COLO668 (cell line): ENCODE data around the gene INAVA.
"Not testable (repeated sequence)": the region's sequence is repeated elsewhere in the genome, so short reads cannot be mapped to it uniquely, and the experiment has no call there.

Experiments
- DNase-seq: peaks from one replicate; lab custom pipeline; 2025; ENCODE audit not compliant: unreplicated experiment; lab: John Stamatoyannopoulos, UW

INAVA gene

GRCh38 chr1:200917291-200917817 lies 22.7 kb downstream of the INAVA start:
- DNase-seq = no peak

- no peak for DNase-seq
Observed at GRCh38 chr1:200918006-200918405, 23.3 kb downstream of the INAVA start.

DNA sequence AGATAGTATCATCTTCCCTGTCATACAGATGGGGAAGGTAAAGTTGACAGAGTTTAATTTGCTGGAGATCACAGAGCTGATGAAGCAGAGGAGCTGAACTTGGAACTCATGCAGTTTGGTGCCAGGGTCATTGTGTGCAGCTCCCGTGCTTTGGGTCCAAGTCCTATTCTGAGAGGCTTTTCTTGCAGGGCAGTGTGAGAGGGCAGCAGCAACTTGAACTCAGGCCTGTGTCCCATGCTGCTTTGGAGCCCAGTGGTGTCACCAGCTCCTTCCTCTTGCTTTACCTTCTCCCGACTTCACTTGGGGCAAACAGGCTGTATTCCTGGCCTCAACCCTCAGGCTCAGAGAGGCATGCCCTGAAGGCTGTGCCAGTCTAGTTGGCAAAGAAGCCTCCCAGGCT lies 24.7 kb downstream of the INAVA start:
- DNase-seq = no peak

DNA sequence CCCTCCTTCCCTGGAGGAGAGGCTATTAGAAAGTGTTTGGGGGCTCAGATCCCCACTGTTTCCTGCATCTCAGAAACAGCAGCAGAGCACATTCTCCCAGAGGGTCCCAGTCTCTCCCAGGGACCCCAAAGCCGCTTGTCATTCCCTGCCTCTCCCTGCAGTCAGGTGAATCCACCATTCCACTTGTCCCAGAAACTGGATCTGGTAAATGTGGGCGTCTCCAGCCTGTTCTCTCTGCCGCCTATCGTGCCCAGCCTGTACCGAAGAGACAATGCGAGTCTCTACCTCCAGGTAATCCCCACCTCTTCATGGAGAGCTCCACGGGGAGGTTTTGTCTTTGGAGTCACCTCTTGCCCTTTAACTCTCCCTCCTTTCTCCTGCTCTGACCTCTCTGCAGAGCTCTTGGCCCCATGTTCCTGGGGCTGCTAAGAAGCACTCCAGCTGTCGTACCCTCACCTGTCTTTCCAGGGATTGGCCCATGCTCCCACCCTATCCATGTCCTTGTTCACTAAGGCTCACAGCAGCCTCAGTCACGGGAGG lies 26.9 kb downstream of the INAVA start:
- no peak for DNase-seq

DNA sequence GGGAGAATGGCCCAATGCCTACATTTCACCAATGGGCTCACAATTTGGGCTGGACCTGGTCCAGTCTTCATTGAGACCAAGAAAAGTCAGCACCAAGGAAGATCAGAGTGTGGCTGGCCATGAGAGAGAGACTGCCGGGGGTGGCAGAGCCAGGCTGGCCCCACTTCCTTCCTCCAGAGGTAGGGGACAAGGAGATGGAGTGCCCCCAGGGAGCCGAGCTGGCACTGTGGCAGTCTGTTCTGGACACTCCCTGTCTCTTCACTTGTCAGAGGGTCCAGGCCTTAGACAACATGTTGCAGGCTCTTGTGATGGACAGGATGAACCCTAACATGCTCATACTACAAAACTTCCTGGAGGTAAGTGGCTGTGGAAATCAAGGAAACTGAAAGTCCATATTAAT lies 27.7 kb downstream of the INAVA start:
- no peak for DNase-seq

GRCh38 chr1:200923601-200924000 lies 28.9 kb downstream of the INAVA start:
- DNase-seq = no peak

DNA sequence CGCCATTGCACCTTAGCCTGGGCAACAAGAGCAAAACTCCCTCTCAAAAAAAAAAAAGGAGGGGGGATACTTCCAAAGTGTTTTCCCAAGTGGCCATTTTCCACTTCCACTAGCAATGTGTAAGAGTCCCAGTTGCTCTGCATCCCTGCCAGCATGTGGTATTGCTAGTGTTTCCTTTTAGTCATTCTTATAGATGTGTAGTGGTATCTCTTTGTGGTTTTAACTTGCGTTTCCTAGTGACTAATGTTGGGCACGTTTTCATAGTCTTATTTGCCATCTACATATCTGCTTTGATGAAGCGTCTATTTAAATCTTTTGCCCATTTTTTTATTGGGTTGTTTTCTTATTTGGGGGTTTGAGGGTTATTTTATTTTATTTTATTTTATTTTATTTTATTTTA lies 31.1 kb downstream of the INAVA start:
- DNase-seq = no peak

DNA sequence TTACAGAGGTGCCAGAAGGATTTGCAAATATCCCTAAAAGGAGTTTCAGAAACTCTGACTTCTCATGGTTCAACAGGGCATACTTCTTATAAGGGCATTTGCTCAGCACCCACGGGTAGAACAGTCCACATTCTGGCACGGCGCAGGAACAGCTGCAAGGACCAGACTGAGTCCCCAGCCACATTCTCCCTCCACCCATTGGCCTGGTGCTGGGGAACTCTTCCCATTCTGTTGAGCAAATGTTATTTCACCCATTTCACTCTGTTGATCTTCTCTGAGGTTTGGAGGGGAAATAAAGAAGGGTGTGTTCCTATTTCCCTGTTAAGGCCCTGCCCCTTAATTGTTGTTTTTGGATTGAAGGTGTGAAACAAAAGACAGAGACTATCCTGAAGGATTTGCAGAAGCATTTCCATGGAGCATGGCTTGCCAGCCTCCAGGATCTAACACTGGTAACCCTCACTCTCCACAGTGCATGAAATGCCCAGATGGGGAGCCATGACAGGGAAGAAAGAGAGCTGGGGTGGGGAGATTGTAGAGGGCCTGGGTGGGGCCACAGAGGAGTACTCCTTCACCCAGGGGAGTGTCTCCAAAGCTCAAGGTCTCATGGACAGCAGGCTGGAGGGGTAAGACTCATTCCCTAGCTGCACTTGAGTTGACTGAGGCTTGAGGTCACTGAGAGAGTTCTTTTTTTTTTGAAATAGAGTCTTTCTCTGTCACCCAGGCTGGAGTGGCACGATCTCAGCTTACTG lies 35.0 kb downstream of the INAVA start:
- no peak for DNase-seq

- DNase-seq = not testable (repeated sequence)
Observed at GRCh38 chr1:200930285-200930684, 35.6 kb downstream of the INAVA start.

DNA sequence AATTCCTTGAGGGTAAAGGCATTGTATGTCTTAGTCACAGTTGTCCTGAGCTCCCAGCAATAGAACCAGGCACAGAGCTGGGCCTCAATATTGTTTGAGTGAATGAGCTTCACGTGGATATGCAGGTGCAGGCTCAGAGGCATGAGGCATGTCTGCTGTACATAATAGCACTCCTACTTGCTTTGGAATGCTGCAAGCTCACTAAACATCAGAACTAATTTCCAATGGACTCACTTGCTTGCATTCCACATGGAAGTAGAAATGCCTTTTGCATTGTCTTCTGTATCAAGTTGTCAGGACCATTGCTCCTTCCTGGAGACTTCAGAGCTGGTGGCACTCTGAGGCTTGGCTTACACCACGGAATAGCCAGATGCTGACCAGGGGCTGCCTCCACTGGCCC lies 37.1 kb downstream of the INAVA start:
- no peak for DNase-seq

DNA sequence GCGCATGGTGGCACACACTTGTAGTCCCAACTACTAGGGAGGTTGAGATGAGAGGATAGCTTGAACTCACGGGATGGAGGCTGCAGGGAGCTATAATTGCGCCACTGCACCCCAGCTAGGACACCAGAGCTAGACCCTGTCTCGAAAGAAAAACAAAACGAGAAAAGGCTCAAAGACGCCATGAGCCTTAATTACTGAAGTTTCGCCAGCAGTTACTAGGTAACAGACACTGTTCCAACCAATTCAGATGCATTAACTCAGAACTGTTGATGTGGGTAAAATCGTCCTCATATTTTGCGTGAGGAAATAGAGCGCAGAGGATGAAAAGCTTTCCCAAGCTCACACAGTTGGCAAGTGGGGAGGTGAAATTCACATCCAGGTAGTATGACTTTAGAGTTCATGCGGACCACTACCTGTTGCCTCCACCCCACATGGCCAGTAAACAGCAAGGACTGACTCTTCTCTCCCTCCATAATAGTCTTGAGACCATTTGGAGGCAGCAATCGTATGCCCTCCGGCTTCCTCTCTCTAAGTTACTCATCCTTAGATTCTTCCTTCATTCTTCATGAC lies 40.1 kb downstream of the INAVA start:
- DNase-seq = no peak

GRCh38 chr1:200935286-200935962 lies 40.7 kb downstream of the INAVA start:
- DNase-seq = not testable (repeated sequence)

GRCh38 chr1:200938955-200939354 lies 44.3 kb downstream of the INAVA start:
- no peak for DNase-seq

DNA sequence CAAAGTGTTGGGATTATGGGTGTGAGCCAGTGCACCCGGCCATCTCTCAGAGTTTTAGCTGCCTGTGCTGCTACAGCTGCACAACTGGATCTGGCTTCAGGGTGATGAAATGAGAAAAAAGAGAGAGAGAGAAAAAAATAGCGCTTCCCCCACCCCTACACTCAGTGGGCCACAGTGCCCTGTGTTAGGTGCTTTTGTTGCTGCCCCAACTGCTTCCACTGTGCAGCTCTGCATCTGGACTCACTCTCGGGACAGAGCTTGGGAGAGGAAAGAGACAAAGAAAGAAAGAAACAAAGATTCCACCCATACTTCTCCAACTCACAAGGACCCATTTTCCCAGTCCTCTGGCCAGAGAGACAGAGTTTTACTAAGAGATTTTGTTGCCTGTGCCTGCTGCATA lies 50.4 kb downstream of the INAVA start:
- no peak for DNase-seq

DNA sequence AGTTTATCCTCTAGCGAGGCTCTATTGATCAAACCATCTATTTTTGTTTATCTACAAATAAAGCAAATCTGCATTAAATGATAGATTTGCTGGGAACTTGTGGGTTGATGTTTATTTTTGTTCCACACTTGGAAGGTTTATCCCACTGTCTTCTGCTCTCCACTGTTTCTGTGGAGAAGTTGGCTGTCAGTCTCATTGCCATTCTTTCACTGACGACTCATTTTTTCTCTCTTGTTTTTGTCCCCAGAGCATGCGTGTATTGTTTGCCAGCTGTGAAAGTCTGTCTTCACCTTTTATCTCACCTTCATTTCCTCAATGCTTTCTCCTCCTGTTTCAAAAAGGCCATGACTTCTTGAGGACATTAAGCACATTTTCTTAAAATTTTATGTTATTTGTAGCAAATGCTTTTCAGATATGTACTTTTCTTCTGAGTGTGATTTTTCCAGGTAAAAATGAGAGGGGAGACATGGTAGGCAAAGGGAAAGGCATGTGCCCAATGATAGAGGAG lies 52.4 kb downstream of the INAVA start:
- DNase-seq = no peak

GRCh38 chr1:200949626-200950025 lies 54.9 kb downstream of the INAVA start:
- no peak for DNase-seq

DNA sequence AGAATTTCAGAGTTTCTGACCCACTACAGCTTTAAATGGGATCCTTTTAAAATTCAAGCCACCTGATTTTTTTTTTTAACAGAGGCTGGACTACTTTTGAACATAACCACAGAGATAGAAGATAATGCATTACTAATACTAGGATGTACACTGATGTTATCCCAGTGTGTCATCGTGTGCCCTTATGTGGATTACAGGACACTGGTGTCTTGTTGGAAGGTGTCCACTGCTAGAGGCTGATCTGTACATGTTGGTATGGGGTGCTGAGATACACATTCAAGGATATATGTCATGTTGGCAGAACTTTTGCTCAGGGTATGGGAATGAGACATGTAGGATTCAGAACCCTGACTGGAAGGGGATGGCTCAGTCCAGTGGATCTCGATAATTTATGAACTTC lies 56.3 kb downstream of the INAVA start:
- no peak for DNase-seq

DNA sequence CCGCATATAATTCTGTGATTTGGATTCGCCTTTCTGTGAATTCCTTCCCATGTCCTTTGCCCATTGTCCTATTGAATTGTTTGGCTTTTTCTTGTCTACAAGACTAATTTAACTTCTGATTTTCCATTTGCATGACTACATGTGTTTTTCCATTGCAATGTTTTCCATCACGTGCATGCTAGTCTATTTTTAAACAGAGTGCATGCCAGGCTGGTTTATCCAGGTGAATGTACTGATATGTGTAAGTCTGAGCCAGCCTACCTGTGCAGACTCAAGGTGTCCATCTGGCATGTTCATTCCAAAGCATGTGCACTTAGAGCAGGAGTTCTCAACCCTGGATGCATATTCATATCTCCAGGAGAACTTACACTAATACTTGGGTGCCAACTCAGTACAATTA lies 59.7 kb downstream of the INAVA start:
- DNase-seq = no peak

DNA sequence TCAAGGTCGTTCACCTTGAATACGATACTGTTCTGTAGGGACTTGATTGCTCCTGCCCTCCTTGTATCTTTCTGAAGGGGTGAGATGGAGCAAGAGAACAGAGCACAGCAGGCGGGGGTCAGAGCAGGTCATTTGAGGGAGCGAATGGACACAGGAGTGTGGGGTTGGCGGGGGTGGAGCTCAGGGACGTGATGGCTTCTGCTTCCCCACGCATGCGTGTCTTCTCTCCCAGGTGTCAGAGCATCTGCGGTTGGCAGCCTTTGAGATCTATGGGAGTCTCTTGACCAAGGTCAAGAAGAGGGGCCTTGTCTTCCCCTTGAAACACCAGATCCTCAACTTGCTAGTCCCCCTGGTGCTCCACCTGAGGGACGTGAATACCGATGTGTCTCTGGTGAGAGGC lies 63.9 kb downstream of the INAVA start:
- no peak for DNase-seq

DNA sequence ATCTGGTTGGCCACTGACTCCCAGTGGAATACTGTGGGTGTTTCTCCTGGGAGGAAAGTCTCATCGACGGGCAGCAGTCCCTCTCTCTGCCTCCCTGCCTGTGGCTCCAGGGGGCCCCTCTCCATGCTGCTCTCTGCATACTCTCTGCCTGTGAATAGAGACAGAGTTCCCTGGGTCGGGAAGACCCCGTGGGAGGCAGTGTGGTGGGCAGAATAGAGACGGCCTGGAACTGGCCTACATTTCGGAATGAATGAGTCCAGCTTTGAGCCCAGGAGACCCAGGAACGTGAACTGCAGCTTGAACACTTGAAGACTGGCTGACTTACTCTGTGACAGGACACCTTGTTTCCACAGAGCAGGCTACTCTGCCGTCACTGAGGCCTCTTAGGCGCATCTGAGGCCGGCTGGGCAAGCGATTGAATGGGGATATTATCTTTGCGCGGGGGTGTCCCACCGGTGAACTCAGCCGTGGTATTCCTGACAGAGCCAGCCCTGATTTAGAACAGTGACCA lies 64.8 kb downstream of the INAVA start:
- DNase-seq = no peak

GRCh38 chr1:200960236-200960947 lies 65.7 kb downstream of the INAVA start:
- no peak for DNase-seq
